GM11168 (cell line): ENCODE measurements around the gene PML.

Source experiments
- in situ Hi-C: fragments of 300-500 bp; cut with MboI; formaldehyde crosslinking; loops from one replicate; pipeline ENCODE4 v1.12.0; 2022; ENCODE audit warnings: low sequenced_read_pairs; ENCODE audit not compliant: unreplicated experiment

Gene PML, protein sequence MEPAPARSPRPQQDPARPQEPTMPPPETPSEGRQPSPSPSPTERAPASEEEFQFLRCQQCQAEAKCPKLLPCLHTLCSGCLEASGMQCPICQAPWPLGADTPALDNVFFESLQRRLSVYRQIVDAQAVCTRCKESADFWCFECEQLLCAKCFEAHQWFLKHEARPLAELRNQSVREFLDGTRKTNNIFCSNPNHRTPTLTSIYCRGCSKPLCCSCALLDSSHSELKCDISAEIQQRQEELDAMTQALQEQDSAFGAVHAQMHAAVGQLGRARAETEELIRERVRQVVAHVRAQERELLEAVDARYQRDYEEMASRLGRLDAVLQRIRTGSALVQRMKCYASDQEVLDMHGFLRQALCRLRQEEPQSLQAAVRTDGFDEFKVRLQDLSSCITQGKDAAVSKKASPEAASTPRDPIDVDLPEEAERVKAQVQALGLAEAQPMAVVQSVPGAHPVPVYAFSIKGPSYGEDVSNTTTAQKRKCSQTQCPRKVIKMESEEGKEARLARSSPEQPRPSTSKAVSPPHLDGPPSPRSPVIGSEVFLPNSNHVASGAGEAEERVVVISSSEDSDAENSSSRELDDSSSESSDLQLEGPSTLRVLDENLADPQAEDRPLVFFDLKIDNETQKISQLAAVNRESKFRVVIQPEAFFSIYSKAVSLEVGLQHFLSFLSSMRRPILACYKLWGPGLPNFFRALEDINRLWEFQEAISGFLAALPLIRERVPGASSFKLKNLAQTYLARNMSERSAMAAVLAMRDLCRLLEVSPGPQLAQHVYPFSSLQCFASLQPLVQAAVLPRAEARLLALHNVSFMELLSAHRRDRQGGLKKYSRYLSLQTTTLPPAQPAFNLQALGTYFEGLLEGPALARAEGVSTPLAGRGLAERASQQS

DNA sequence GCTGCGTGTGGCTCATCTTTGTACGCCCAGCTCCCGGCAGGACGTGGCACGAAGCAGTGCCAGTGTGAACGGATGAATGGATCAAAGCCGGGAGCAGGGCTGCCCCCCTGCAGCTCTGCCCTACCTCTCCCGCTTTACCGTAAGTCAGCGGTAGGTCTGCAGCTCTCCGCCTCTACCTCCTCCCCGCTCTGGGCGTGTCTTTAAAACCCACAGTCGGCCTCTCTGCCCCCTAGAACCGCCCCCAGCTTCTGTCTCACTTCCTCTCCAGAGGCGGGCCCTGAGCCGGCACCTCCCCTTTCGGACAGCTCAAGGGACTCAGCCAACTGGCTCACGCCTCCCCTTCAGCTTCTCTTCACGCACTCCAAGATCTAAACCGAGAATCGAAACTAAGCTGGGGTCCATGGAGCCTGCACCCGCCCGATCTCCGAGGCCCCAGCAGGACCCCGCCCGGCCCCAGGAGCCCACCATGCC is at the start of gene PML:
Gene PML, plus strand, starts transcription at position 304 of the 471 bp plus-strand sequence. Its CDS starts 97 bp downstream, at position 401.
- in situ Hi-C loops: no loop called here

- in situ Hi-C loops: no loop called here
These were observed 49.4 kb upstream of the PML start for GRCh38 chr15:73945130-73945508.

GRCh38 chr15:73946046-73946721 is 48.3 kb upstream of the PML start:
- in situ Hi-C loops: no loop called here

- in situ Hi-C loops: no loop called here
These were observed 47.6 kb upstream of the PML start for GRCh38 chr15:73946795-73947370.

GRCh38 chr15:73947651-73948050 is 46.9 kb upstream of the PML start:
- in situ Hi-C loops: no loop called here

DNA sequence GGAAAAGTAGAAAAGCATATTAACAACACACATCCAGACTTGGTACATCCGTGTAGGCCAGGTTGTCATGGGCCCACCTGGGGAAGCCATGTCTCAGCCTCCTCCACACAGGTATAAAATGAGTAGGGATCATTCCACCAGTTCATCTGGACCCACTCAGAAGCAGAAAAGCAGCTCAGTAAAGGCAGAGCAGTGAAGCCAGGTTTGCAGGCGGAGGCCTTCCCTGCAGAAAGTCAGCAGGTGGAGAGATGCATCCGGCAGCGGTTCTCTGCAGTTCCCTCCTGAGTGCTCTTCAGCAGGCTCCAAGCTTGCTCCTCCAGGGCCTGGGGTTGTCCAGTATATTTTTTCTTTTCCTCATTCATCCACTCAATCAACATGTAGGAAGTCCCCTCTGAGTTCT is 46.1 kb upstream of the PML start:
- in situ Hi-C loops: no loop called here

- in situ Hi-C loops: no loop called here
These were observed 45.5 kb upstream of the PML start for GRCh38 chr15:73948982-73949381.

DNA sequence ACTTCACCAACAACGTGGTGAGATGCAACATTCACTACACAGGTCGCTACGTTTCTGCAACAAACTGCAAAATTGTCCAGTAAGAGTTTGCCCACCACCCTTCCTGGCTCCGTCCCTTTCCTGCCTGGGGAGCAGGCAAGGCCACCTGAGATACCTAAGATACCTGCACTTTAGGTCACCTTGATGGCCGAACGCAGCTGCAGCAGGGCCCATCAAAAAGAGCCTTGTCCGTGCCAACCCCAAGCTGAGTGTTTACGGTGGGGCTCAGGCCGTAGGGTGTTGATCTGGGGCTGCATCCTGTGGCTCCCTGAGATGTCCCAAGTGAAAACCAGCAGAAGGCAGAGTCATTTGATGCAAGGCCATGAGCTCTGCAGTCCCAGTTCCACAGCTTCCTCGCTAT is 45.0 kb upstream of the PML start:
- in situ Hi-C loops: no loop called here

DNA sequence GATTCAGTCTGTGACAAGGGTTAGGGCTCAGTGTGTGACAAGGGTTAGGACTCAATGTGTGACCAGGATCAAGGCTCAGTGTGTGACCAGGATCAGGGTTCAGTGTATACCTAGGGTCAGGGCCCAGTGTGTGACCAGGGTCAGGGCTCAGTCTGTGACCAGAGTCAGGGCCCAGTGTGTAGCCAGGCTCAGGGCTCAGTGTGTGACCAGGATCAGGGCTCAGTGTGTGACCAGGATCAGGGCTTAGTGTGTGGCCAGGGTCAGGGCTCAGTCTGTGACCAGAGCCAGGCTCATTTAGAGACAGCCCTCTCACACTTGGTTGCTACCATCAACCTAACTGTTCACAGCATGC is 44.1 kb upstream of the PML start:
- in situ Hi-C loops: no loop called here

- in situ Hi-C loops: no loop called here
These were observed 43.5 kb upstream of the PML start for GRCh38 chr15:73950831-73951561.

- in situ Hi-C loops: no loop called here
These were observed 42.9 kb upstream of the PML start for GRCh38 chr15:73951601-73952000.

- in situ Hi-C loops: no loop called here
These were observed 42.2 kb upstream of the PML start for GRCh38 chr15:73952171-73952912.

- in situ Hi-C loops: no loop called here
These were observed 41.4 kb upstream of the PML start for GRCh38 chr15:73952913-73953750.

GRCh38 chr15:73954188-73955145 is 40.0 kb upstream of the PML start:
- in situ Hi-C loops: no loop called here

- in situ Hi-C loops: no loop called here
These were observed 39.2 kb upstream of the PML start for GRCh38 chr15:73955326-73955725.

GRCh38 chr15:73955861-73956742 is 38.4 kb upstream of the PML start:
- in situ Hi-C loops: no loop called here
